ENCODE measurements around the gene CMPK1. TPM values are rescaled to one million over a fixed set of nuclear protein-coding genes. Genes with fewer than 3 reads are reported as not detected.

The CMPK1 gene
- total RNA-seq, 1 donor: 120 TPM

DNA sequence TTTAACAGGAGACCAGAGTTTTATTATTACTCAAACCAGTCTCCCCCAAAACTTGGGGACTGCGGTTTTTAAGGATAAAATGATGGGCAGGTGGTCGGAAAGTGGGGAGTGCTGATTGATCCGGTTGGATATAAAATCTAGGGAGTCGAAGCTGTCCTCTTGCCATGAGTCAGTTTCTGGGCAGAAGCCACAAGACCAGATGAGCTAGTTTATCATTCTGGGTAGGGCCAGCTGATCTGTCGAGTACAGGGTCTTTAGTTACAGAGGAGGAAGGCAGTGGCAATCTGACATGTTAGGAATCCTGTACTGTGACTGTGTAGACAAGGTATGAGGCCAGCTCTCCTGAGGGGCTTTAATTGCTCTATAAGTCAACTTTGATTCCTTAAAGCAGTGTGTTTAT lies 59.6 kb downstream of the CMPK1 start:
- DNase-seq (ENCODE audit: low read depth): no peak
- no peak overlapping the region for H3K4me3 ChIP-seq (ENCODE audit: low read depth, low read length)

GRCh38 chr1:47395433-47395832 lies 61.8 kb downstream of the CMPK1 start:
- TF ChIP-seq CTCF (IDR thresholded peaks at IDR 0.05; ENCODE audit: insufficient read depth, low read depth, low read length): no peak
- no peak overlapping the region for H3K4me3 ChIP-seq (ENCODE audit: low read depth, low read length)
- no peak for DNase-seq (ENCODE audit: low read depth)

More for the DNA sequence above, 59.6 kb downstream of the CMPK1 start:
- no peak for TF ChIP-seq CTCF (IDR thresholded peaks at IDR 0.05; ENCODE audit: insufficient read depth, low read depth, low read length)

- H3K4me3 ChIP-seq (ENCODE audit: low read depth, low read length): no peak overlapping the region
- DNase-seq (ENCODE audit: low read depth): no peak
These were observed 63.1 kb downstream of the CMPK1 start for GRCh38 chr1:47396671-47397196.

GRCh38 chr1:47399138-47399845 lies 65.7 kb downstream of the CMPK1 start:
- H3K4me3 ChIP-seq (ENCODE audit: low read depth, low read length): no peak overlapping the region
- TF ChIP-seq CTCF (IDR thresholded peaks at IDR 0.05; ENCODE audit: insufficient read depth, low read depth, low read length): no peak
- no peak for DNase-seq (ENCODE audit: low read depth)

More at GRCh38 chr1:47396671-47397196, 63.1 kb downstream of the CMPK1 start:
- no peak for TF ChIP-seq CTCF (IDR thresholded peaks at IDR 0.05; ENCODE audit: insufficient read depth, low read depth, low read length)

DNA sequence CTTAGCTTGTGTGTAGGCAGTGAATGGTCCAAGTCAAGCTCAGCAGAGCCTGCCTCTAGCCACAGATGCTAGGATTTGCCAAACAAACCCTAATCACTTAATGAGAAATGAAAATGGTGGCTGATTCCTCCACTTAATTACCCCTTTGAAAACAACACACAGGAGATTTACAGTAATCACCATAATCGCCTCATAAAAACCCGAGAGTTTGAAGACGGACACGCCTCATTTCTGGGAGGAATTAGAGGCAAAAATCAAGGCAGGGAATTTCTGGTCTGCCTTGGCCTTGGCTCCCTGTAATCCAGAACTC lies 66.2 kb downstream of the CMPK1 start:
- TF ChIP-seq CTCF (IDR thresholded peaks at IDR 0.05; ENCODE audit: insufficient read depth, low read depth, low read length): no peak
- no peak for DNase-seq (ENCODE audit: low read depth)
- no peak overlapping the region for H3K4me3 ChIP-seq (ENCODE audit: low read depth, low read length)

GRCh38 chr1:47401761-47402160 lies 68.2 kb downstream of the CMPK1 start:
- DNase-seq (ENCODE audit: low read depth): no peak
- H3K4me3 ChIP-seq (ENCODE audit: low read depth, low read length): no peak overlapping the region
- no peak for TF ChIP-seq CTCF (IDR thresholded peaks at IDR 0.05; ENCODE audit: insufficient read depth, low read depth, low read length)

- H3K4me3 ChIP-seq (ENCODE audit: low read depth, low read length): no peak overlapping the region
- TF ChIP-seq CTCF (IDR thresholded peaks at IDR 0.05; ENCODE audit: insufficient read depth, low read depth, low read length): no peak
- DNase-seq (ENCODE audit: low read depth): no peak
These were observed 69.0 kb downstream of the CMPK1 start for GRCh38 chr1:47402591-47402990.
